Caco-2 (cell line): Measurements from ENCODE around the gene HTT. TPM values are rescaled to one million over a fixed set of nuclear protein-coding genes. Genes with fewer than 3 reads are reported as not detected.
A peak's percentile ranks its signal among the peaks of the same experiment; 100 is the strongest.

ENCODE experiments used
- BruUV-seq: library from RNA; stranded (reverse); fragments of 400-500 nt; replicated peaks from 2 replicates; lab custom pipeline; 2021; lab: Mats Ljungman, UMichigan
- CTCF ChIA-PET: fragments of 300-600 bp; sonication (Branson Sonifier 250); formaldehyde crosslinking; loops from one replicate; lab custom pipeline; 2022; ENCODE audit warnings: antibody characterized with exemption; lab: Charles Lee
- POLR2A ChIA-PET: fragments of 300-600 bp; sonication (Branson Sonifier 250); formaldehyde crosslinking; loops from one replicate; lab custom pipeline; 2022; ENCODE audit warnings: antibody characterized with exemption; lab: Charles Lee
- DNase-seq, 2 experiments: peaks; one replicate each; pipeline versions ENCODE4 v3.0.0 to v3.0.0-alpha.2; 2020 to 2022
- H3K27me3 ChIP-seq: replicated peaks from 2 replicates; pipeline ENCODE4 v1.6.0; 2011; ENCODE audit warnings: low read length; ENCODE audit not compliant: control insufficient read depth, insufficient read depth
- H3K36me3 ChIP-seq: 2 replicates; pipeline ENCODE4 v1.5.1; 2011; ENCODE audit warnings: low read length; ENCODE audit not compliant: control insufficient read depth, insufficient read depth
- H3K4me1 ChIP-seq: fragments of 250-450 bp; sonication (Bioruptor Pico); 2 replicates; pipeline ENCODE4 v1.5.1; 2020; ENCODE audit warnings: mild to moderate bottlenecking
- H3K4me3 ChIP-seq: 2 replicates; pipeline ENCODE4 v1.5.1; 2011; ENCODE audit warnings: low read depth, mild to moderate bottlenecking, control low read depth, low read length
- H3K9me3 ChIP-seq: fragments of 250-450 bp; sonication (Bioruptor Pico); 2 replicates; pipeline ENCODE4 v1.5.1; 2020; ENCODE audit warnings: mild to moderate bottlenecking, moderate library complexity
- H3K27ac Mint-ChIP-seq: one replicate; pipeline ENCODE4 v1.8.0; 2022; ENCODE audit warnings: mixed read lengths; ENCODE audit not compliant: unreplicated experiment
- H3K27me3 Mint-ChIP-seq: one replicate; pipeline ENCODE4 v1.8.0; 2022; ENCODE audit warnings: mixed read lengths; ENCODE audit not compliant: insufficient read depth, unreplicated experiment
- H3K36me3 Mint-ChIP-seq: one replicate; pipeline ENCODE4 v1.8.0; 2022; ENCODE audit warnings: mild to moderate bottlenecking, mixed read lengths; ENCODE audit not compliant: insufficient read depth, unreplicated experiment
- H3K4me1 Mint-ChIP-seq: one replicate; pipeline ENCODE4 v1.8.0; 2022; ENCODE audit warnings: low read depth, mixed read lengths; ENCODE audit not compliant: unreplicated experiment
- H3K4me3 Mint-ChIP-seq: one replicate; pipeline ENCODE4 v1.8.0; 2022; ENCODE audit warnings: mild to moderate bottlenecking, moderate library complexity, mixed read lengths; ENCODE audit not compliant: unreplicated experiment
- H3K9me3 Mint-ChIP-seq: one replicate; pipeline ENCODE4 v1.8.0; 2022; ENCODE audit warnings: mixed read lengths; ENCODE audit not compliant: unreplicated experiment
- intact Hi-C: fragments of 100-400 bp; cut with micrococcal nuclease; formaldehyde crosslinking; loops from one replicate; pipeline ENCODE4 v1.10.0; 2022; ENCODE audit not compliant: unreplicated experiment
- total RNA-seq: library from RNA; stranded (reverse); gene quantifications from 2 replicates; pipeline ENCODE4 v1.2.3, GENCODE V29; 2022
- TF ChIP-seq, protein P1 (sequence below), 2 experiments: fragments of 200-600 bp in 1 of 2; IDR thresholded peaks; 1 replicate in 1 of 2; 2 replicates in 1 of 2; pipeline versions ENCODE4 v1.5.1 to v1.8.0; 2011 to 2022; ENCODE audit warnings: antibody characterized with exemption in 1 of 2, control low read depth in 1 of 2, inconsistent platforms in 1 of 2, low read depth in 1 of 2, low read length in 1 of 2, mild to moderate bottlenecking in 1 of 2, moderate library complexity in 1 of 2; ENCODE audit not compliant: insufficient read depth in 1 of 2, severe bottlenecking in 1 of 2, unreplicated experiment in 1 of 2

HTT gene
- total RNA-seq, 1 experiment from 2014 or later = 63.3 TPM

DNA sequence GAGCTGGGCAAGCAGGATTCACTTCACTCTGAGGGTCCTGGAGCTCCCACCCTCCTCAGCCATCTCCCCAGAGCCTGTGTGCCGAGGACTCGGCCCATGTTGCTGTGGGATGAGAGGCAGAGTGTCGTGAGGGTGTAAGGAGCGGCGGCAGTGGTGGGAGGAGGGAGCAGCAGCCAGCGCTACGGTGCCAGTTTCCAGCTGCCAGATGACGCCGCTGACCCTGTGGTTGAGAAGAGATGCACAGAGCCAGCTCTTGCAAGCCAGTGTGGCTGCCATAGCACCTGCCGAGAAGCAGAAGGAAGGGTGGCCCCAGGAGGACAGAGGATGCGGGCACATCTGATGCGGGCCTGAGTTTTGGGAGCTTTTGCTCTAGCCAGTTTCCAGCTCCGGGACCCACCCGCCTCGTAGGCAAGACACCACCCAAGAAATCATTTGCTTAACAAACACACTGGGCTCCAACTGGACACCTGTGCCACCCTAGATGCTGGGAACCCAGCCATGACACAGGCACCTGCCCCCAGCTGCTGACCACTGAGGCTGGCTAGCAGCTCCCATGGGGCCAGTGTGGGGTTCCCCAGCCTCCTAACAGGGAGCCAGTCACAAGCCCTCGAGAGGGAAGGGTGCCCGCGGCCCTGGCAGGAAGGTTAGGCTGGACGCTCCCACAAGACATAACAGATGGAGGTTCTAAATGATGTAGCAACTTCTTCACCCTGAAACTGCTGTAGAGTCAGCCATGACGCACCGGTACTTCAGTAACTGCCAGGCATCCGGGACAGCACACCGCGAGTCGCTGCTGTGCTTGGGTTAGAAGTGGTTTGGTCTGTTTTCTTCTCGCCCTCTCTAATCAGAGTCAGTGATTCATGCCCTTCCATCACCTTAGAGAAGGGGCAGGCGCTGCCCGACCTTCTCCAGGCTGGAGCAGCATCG, 183.3 kb downstream of the HTT start:
- Mint-ChIP-seq H3K36me3 (no peaks in the 10 kb centered on the region), H3K4me1 (no peaks in the 10 kb centered on the region), H3K9me3 (no peaks in the 10 kb centered on the region), H3K27ac (no peak overlapping the region), H3K4me3 (no peak overlapping the region), H3K27me3 (peaks cover 2% of the 10 kb centered on the region)
- BruUV-seq = no TSS peak
- POLR2A ChIA-PET = interaction anchor here (0.6 kb wide), 1 partner anchor 1462 kb away, joined by 6 read pairs; no protein-coding TSS in a partner anchor
- Histone ChIP-seq H3K9me3 (no peaks in the 10 kb centered on the region), H3K36me3 (no peaks in the 10 kb centered on the region), H3K4me3 (no peak overlapping the region), H3K27me3 (no peaks in the 10 kb centered on the region), H3K4me1 (no peaks in the 10 kb centered on the region)
- no peak for DNase-seq
- intact Hi-C loops = no loop called here
- CTCF ChIA-PET = no interaction called here
- TF ChIP-seq, protein P1, sequence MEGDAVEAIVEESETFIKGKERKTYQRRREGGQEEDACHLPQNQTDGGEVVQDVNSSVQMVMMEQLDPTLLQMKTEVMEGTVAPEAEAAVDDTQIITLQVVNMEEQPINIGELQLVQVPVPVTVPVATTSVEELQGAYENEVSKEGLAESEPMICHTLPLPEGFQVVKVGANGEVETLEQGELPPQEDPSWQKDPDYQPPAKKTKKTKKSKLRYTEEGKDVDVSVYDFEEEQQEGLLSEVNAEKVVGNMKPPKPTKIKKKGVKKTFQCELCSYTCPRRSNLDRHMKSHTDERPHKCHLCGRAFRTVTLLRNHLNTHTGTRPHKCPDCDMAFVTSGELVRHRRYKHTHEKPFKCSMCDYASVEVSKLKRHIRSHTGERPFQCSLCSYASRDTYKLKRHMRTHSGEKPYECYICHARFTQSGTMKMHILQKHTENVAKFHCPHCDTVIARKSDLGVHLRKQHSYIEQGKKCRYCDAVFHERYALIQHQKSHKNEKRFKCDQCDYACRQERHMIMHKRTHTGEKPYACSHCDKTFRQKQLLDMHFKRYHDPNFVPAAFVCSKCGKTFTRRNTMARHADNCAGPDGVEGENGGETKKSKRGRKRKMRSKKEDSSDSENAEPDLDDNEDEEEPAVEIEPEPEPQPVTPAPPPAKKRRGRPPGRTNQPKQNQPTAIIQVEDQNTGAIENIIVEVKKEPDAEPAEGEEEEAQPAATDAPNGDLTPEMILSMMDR (IDR thresholded peaks at IDR 0.05; ENCODE audit: insufficient read depth in 1 of 2, low read depth in 1 of 2, low read length in 1 of 2, severe bottlenecking in 1 of 2, unreplicated experiment in 1 of 2) = no peak

DNA sequence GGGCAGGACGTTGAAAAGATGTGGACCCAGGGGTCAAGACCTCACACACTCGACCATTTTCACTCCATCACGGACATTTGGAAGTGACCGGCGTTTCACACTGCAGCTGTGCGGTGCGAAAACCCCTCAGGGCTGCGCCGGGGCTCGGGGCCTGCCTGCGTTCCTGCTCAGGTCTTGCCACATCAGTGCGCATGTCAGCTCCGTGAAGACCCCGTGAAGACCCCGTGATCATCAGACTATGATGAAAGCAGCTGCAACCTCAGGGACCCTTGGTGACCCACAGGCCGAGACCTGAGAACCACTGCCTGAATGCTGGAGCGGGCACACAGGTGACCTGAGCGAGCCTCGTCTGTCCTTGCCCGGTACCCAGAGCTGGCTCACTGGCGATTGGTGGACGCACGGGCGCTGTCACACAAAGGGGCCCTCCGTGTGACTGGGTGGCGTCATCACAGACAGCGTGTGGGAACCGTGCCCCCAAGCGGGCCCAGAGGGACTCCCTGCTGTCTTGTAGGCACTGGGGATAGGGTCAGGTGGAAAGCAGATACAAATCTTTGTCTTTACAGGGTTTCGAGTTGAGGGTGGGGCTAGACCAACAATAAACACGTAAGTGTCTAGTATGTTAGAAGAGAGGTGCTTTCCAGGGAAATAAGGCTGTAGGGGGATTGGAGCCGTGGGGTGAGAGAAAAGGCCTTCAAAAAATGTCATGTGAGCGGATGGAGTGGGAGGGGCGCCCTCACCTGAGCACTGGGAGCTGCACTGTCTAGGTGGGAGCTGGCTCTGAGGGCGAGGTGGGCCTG, 187.1 kb downstream of the HTT start:
- Histone ChIP-seq H3K27me3 (no peaks in the 10 kb centered on the region), H3K4me1 (no peaks in the 10 kb centered on the region), H3K36me3 (no peaks in the 10 kb centered on the region), H3K4me3 (no peak overlapping the region), H3K9me3 (no peaks in the 10 kb centered on the region)
- ChIA-PET POLR2A (no interaction called here), CTCF (no interaction called here)
- DNase-seq = peak in 1 of 2 experiments; percentile 21
- no peaks in the 10 kb centered on the region for H3K4me1 Mint-ChIP-seq
- no peak overlapping the region for H3K4me3 Mint-ChIP-seq
- H3K27ac Mint-ChIP-seq = no peak overlapping the region
- H3K36me3 Mint-ChIP-seq = no peaks in the 10 kb centered on the region
- intact Hi-C loops = no loop called here
- H3K27me3 Mint-ChIP-seq = peaks cover 8% of the 10 kb centered on the region
- BruUV-seq = no TSS peak
- H3K9me3 Mint-ChIP-seq = no peaks in the 10 kb centered on the region
- TF ChIP-seq, protein P1 (IDR thresholded peaks at IDR 0.05; ENCODE audit: insufficient read depth in 1 of 2, low read depth in 1 of 2, low read length in 1 of 2, severe bottlenecking in 1 of 2, unreplicated experiment in 1 of 2) = no peak
